Fibroblast of lung (primary cell): ENCODE results near the gene NR3C2. TPM values are rescaled to one million over a fixed set of nuclear protein-coding genes. Genes with fewer than 3 reads are reported as not detected.

Experiments used
- DNase-seq, 2 donors: peaks; one replicate each; pipeline versions ENCODE4 v3.0.0 to v3.0.0-alpha.2; 2010; ENCODE audit warnings: low read depth in 2 of 2
- H2AFZ ChIP-seq: 2 replicates; pipeline ENCODE4 v1.5.1; 2012; ENCODE audit warnings: low read length, control low read depth, inconsistent platforms
- H3K27ac ChIP-seq: 2 replicates; pipeline ENCODE4 v1.5.1; 2011; ENCODE audit warnings: low read length, control low read depth; ENCODE audit not compliant: insufficient read depth
- H3K27me3 ChIP-seq: 2 replicates; pipeline ENCODE4 v1.5.1; 2011; ENCODE audit warnings: mild to moderate bottlenecking, low read length; ENCODE audit not compliant: control insufficient read depth, insufficient read depth
- H3K36me3 ChIP-seq: 2 replicates; pipeline ENCODE4 v1.5.1; 2011; ENCODE audit warnings: low read length; ENCODE audit not compliant: control insufficient read depth, insufficient read depth
- H3K4me1 ChIP-seq: 2 replicates; pipeline ENCODE4 v1.5.1; 2011; ENCODE audit warnings: low read length; ENCODE audit not compliant: control insufficient read depth, insufficient read depth; ENCODE audit errors: extremely low read depth
- H3K4me2 ChIP-seq: 2 replicates; pipeline ENCODE4 v1.5.1; 2011; ENCODE audit warnings: low read length, control low read depth; ENCODE audit not compliant: insufficient read depth; ENCODE audit errors: extremely low read depth
- H3K4me3 ChIP-seq, 4 experiments: fragments of 200-600 bp in 1 of 4; sonication (generic) in 1 of 4; replicated peaks in 1 of 4; 2 replicates each; pipeline ENCODE4 v1.5.1; 2011 to 2016; ENCODE audit warnings: low read length in 4 of 4, low read depth in 3 of 4, mild to moderate bottlenecking in 3 of 4, control low read depth in 2 of 4, inconsistent platforms in 1 of 4, mixed read lengths in 1 of 4; ENCODE audit not compliant: insufficient read depth in 1 of 4; ENCODE audit errors: control extremely low read depth in 1 of 4
- H3K79me2 ChIP-seq: 2 replicates; pipeline ENCODE4 v1.5.1; 2012; ENCODE audit warnings: mild to moderate bottlenecking, low read length, inconsistent platforms; ENCODE audit not compliant: control insufficient read depth, insufficient read depth
- H3K9ac ChIP-seq: 2 replicates; pipeline ENCODE4 v1.5.1; 2011; ENCODE audit warnings: mild to moderate bottlenecking, low read length, control low read depth; ENCODE audit not compliant: insufficient read depth
- H3K9me3 ChIP-seq: 2 replicates; pipeline ENCODE4 v1.5.1; 2012; ENCODE audit warnings: low read depth, low read length; ENCODE audit not compliant: control insufficient read depth, insufficient read depth
- H4K20me1 ChIP-seq: 2 replicates; pipeline ENCODE4 v1.5.1; 2011; ENCODE audit warnings: low read length; ENCODE audit not compliant: control insufficient read depth, insufficient read depth; ENCODE audit errors: extremely low read depth
- CTCF ChIP-seq, 2 donors: IDR thresholded peaks in 1 of 2; conservative IDR thresholded peaks in 1 of 2; 1 replicate in 1 of 2; 2 replicates in 1 of 2; pipeline ENCODE4 v1.5.1; 2011 to 2012; ENCODE audit warnings: low read length in 2 of 2, control low read depth in 1 of 2, inconsistent platforms in 1 of 2, low read depth in 1 of 2, mild to moderate bottlenecking in 1 of 2
- EZH2 ChIP-seq: IDR thresholded peaks from 2 replicates; pipeline ENCODE4 v1.5.1; 2012; ENCODE audit warnings: low read length, control low read depth, mild to moderate bottlenecking; ENCODE audit errors: missing control alignments
- polyA plus RNA-seq, 2 donors: library from polyadenylated mRNA; depleted of rRNA in 1 of 2; stranded (reverse) in 1 of 2; unstranded in 1 of 2; fragments of >200 nt; gene quantifications; 2 replicates each; pipeline ENCODE4 v1.2.1, GENCODE V29; 2011 to 2012; ENCODE audit warnings: missing spikeins in 1 of 2
- total RNA-seq: library from RNA; depleted of rRNA; stranded (reverse); fragments of >200 nt; gene quantifications from 2 replicates; pipeline ENCODE4 v1.2.1, GENCODE V29; 2014

The NR3C2 gene
- total and polyA plus RNA-seq, 2 donors (not counting 1 experiment from before 2014, with no cell fraction given), result 1.9 to 7.4 TPM

GRCh38 chr4:148376151-148376550 is 66.1 kb downstream of the NR3C2 start:
- Histone ChIP-seq H3K4me1 (peaks cover 2% of the 10 kb centered on the region), H3K36me3 (no peaks in the 10 kb centered on the region), H3K9me3 (no peaks in the 10 kb centered on the region), H3K27ac (peak overlapping the region; percentile 10), H3K9ac (no peak overlapping the region), H4K20me1 (no peaks in the 10 kb centered on the region), H3K4me2 (peak overlapping the region; percentile 60), H2AFZ (peak overlapping the region; percentile 54), H3K27me3 (no peaks in the 10 kb centered on the region), H3K4me3 (peak overlapping the region in 3 of 4 experiments; percentile 26 to 45 (median 44)), H3K79me2 (no peaks in the 10 kb centered on the region)
- peak; percentile 66 to 70 for DNase-seq
- TF ChIP-seq EZH2, result no peak
- no peak for TF ChIP-seq CTCF (conservative IDR thresholded peaks at IDR 0.05 in 1 of 2, IDR thresholded peaks at IDR 0.05 in 1 of 2; ENCODE audit: low read depth in 1 of 2, low read length in 2 of 2)

- Histone ChIP-seq H4K20me1 (no peaks in the 10 kb centered on the region), H3K9me3 (no peaks in the 10 kb centered on the region), H3K4me1 (peaks cover 2% of the 10 kb centered on the region), H3K4me3 (peak overlapping the region in 2 of 4 experiments; percentile 26 to 44), H3K79me2 (no peaks in the 10 kb centered on the region), H3K27ac (no peak overlapping the region), H3K27me3 (no peaks in the 10 kb centered on the region), H3K4me2 (peak overlapping the region; percentile 60), H2AFZ (no peak overlapping the region), H3K36me3 (no peaks in the 10 kb centered on the region), H3K9ac (no peak overlapping the region)
- DNase-seq, result no peak
- TF ChIP-seq EZH2, result no peak
- no peak for TF ChIP-seq CTCF (conservative IDR thresholded peaks at IDR 0.05 in 1 of 2, IDR thresholded peaks at IDR 0.05 in 1 of 2; ENCODE audit: low read depth in 1 of 2, low read length in 2 of 2)
Measured at GRCh38 chr4:148375584-148375983, 66.6 kb downstream of the NR3C2 start.

- Histone ChIP-seq H2AFZ (no peak overlapping the region), H3K4me1 (peaks cover 2% of the 10 kb centered on the region), H3K79me2 (no peaks in the 10 kb centered on the region), H4K20me1 (no peaks in the 10 kb centered on the region), H3K27me3 (no peaks in the 10 kb centered on the region), H3K4me2 (no peak overlapping the region), H3K4me3 (no peak overlapping the region), H3K36me3 (no peaks in the 10 kb centered on the region), H3K9me3 (no peaks in the 10 kb centered on the region), H3K9ac (no peak overlapping the region), H3K27ac (no peak overlapping the region)
- DNase-seq, result no peak
- no peak for TF ChIP-seq CTCF (conservative IDR thresholded peaks at IDR 0.05 in 1 of 2, IDR thresholded peaks at IDR 0.05 in 1 of 2; ENCODE audit: low read depth in 1 of 2, low read length in 2 of 2)
- TF ChIP-seq EZH2, result no peak
Measured at GRCh38 chr4:148373093-148373492, 69.1 kb downstream of the NR3C2 start.
